HG02763 (cell line): Measurements from ENCODE around the gene PMS2.
"Not testable (repeated sequence)": the region's sequence is repeated elsewhere in the genome, so short reads cannot be mapped to it uniquely, and the experiment has no call there.

Experiments
- ATAC-seq: cut with Tn5 transposase; IDR thresholded peaks from one replicate; pipeline ENCODE4 v1.9.1; 2021; ENCODE audit warnings: mild to moderate bottlenecking, moderate library complexity; ENCODE audit not compliant: unreplicated experiment

PMS2 gene

GRCh38 chr7:5924180-5924579 lies 84.7 kb downstream of the PMS2 start:
- not testable (repeated sequence) for ATAC-seq
